ENCODE results near the gene HDLBP.

- TF ChIP-seq EZH2 (IDR thresholded peaks at IDR 0.05; ENCODE audit: low read depth) (no peak), CTCF (conservative IDR thresholded peaks at IDR 0.05) (no peak)
Measured at GRCh38 chr2:241295326-241296095, 20.0 kb downstream of the HDLBP start.

Data from PC-9 (cell line).